VCaP (cell line): ENCODE measurements around the gene MFF.

Experiments
- H3K27ac ChIP-seq: fragments of 450-650 bp; 2 replicates; pipeline ENCODE4 v1.5.1; 2017
- TF ChIP-seq, protein P1 (sequence below): fragments of 450-650 bp; conservative IDR thresholded peaks from 2 replicates; pipeline ENCODE4 v1.5.1; 2017; ENCODE audit warnings: mild to moderate bottlenecking, moderate library complexity

The MFF gene

DNA sequence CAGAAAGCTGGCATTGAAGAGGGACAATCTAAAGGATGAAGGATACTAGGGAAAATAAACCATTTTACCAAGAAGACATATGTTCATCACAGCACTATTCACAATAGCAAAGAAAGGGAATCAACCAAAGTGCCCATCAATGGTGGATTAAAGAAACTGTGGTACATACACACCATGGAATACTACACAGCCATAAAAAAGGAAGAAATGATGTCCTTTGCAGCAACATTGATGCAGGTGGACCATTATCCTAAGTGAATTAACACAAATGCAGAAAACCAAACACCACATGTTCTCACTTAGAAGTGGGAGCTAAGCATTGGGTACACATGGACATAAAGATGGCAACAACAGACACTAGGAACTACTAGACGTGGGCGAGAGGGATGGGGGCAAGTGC, 7.2 kb upstream of the MFF start:
- H3K27ac ChIP-seq = no peak overlapping the region
- TF ChIP-seq, protein P1, sequence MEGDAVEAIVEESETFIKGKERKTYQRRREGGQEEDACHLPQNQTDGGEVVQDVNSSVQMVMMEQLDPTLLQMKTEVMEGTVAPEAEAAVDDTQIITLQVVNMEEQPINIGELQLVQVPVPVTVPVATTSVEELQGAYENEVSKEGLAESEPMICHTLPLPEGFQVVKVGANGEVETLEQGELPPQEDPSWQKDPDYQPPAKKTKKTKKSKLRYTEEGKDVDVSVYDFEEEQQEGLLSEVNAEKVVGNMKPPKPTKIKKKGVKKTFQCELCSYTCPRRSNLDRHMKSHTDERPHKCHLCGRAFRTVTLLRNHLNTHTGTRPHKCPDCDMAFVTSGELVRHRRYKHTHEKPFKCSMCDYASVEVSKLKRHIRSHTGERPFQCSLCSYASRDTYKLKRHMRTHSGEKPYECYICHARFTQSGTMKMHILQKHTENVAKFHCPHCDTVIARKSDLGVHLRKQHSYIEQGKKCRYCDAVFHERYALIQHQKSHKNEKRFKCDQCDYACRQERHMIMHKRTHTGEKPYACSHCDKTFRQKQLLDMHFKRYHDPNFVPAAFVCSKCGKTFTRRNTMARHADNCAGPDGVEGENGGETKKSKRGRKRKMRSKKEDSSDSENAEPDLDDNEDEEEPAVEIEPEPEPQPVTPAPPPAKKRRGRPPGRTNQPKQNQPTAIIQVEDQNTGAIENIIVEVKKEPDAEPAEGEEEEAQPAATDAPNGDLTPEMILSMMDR = no peak

DNA sequence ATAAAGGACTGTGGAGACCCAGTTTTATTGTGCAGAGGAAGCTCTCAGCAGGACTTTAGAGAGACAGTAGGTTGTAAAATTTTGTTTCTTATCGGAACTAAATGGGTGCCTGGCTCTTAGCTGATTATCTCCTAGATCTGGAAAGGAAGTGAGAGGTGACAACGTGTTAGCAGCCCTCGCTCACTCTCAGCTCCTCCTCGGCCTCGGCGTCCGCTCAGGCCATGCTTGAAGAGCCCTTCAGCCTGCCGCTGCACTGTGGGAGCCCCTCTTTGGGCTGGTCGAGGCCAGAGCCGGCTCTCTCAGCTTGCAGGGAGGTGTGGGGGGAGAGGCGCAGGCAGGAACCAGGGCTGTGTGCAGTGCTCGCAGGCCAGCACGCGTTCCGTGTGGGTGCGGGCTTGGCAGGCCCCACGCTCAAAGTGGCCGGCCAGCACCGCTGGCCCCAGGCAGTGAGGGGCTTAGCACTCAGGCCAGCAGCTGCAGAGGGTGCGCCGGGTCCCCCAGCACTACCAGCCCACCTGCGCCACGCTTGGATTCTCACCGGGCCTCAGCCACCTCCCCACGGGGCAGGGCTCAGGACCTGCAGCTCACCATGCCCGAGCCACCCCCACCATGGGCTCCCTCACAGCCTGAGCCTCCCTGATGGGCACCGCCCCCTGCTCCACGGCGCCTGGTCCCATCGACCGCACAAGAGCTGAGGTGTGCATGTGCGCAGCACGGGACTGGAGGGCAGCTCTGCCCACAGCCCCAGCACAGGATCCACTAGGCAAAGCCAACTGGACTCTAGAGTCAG, 4.6 kb upstream of the MFF start:
- no peak overlapping the region for H3K27ac ChIP-seq
- TF ChIP-seq, protein P1 = no peak

DNA sequence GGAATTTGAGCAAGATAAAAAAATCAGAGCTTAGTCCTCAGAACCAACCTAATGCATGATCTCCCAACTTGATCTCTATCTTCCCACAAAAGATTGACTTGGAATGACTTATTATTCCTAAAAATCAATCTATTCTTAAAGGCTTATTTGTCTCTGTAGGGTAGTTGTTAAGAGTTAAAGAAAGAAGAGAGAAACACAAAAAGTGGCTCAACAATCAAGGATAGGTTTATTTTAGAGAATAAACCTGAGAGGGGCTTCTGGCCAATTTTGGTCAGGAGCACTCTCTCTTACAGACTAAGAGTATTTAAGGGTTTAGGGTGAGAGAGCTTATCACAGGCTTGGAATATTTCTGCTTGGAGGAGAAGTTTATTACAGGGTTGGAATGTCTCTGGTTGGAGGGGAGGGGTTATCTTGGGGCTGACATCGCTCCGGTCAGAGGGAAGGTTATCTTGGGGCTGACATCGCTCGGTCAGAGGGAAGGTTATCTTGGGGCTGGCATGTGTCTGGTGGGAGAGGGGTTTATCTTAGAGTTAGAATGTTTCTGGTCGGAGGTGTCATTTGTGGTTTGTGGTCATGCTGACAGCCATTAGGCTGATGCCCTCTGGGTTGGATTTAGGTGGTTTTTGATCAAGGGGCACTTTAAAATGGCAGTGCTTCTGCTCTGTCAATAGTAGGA, 2.4 kb upstream of the MFF start:
- no peak overlapping the region for H3K27ac ChIP-seq
- TF ChIP-seq, protein P1 = no peak

DNA sequence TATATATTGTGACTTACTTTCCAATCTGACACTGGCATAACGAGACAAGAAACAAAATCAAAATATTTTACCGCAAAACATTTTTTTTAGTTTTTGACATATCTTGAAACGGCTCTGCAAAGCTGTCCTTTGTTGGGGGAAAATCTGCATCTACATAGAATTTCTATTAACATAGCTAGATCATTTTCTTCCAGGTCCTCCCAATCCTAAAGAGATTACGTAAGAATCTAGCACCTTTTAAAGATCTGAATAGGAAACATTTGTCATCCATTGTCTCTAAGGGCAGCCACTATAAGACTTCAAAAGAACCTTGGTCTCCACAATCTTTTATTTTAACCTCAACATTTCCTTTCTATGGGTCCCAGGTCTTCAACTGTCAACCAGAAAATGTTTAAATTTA, 1.2 kb upstream of the MFF start:
- no peak overlapping the region for H3K27ac ChIP-seq
- TF ChIP-seq, protein P1 = no peak

DNA sequence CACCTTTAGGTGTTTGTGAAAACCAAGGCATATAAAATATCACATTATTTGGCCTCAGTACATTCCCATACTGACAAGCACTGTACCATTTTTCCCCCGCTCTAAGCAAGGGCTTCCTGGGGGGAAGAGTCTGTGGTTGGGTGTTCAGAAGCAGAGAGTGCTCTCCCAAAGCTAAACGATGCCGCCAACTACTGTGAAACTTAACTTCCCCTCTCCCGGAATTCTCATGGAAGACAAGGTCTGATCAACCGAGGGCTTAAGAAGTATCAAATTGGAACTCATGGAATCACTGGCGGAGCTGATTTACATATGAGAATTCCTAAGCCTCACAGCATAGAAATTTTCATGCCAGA, 433 bp upstream of the MFF start:
- TF ChIP-seq, protein P1 = no peak
- peak overlapping the region; percentile 95 for H3K27ac ChIP-seq

DNA sequence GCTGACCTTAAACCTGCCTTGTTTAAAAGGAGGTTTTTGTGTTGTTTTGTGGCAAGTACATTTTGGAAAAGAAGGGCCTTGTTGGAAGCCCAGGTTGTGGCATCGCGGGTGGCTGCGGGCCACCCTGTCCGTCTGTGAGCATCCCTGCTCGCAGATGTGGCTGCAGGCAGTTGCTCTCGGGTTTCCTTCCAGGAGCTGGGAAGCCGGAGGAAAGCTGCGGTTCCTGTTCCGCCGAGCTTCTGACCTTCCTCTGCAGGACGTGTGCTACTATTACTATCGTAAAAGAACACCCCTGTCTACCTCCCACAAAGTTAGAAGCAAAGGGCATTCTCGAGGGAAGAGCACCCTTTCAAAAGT, 766 bp downstream of the MFF start:
- H3K27ac ChIP-seq = peak overlapping the region; percentile 95
- TF ChIP-seq, protein P1 = no peak

DNA sequence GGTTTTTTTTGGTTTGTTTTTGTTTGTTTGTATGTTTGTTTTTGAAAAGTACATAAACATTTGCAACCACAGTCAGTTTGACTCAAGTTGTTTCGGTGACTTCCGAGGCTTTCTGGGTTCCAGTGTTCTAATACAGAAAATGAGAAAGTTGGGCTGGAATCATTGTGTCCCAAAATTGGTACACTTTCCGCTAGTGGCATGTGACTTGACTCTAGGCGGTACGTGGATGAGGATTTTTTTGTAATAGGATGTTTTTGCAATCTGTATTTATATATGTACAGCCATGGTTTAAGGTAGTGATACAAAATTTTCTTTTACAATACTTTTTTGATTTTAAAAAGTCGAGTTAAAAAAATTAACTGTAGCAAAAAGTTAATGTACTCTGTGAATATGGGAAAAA, 1.7 kb downstream of the MFF start:
- TF ChIP-seq, protein P1 = no peak
- peak overlapping the region; percentile 95 for H3K27ac ChIP-seq
